HG03045 (cell line): ENCODE results near the gene BAD.

Experiments
- ATAC-seq: cut with Tn5 transposase; IDR thresholded peaks from one replicate; pipeline ENCODE4 v1.9.1; 2021; ENCODE audit warnings: mild to moderate bottlenecking, moderate library complexity; ENCODE audit not compliant: unreplicated experiment

Gene BAD

DNA sequence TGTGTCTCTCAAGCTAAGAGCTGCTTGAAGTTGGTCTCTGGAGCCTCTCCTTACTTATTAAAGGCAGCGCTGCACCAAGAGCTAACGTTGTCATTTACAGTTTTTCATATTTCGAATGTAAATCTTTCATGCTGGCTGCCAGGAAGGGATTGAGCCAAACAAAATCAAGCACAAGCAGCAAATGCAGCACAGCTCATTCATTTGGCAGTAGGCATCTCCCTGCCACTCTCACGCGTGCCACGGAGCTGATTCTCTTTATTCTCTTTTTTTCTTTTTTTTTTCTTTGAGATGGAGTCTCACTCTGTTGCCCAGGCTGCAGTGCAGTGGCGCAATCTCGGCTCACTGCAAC, 51.5 kb downstream of the BAD start:
- ATAC-seq: no peak

DNA sequence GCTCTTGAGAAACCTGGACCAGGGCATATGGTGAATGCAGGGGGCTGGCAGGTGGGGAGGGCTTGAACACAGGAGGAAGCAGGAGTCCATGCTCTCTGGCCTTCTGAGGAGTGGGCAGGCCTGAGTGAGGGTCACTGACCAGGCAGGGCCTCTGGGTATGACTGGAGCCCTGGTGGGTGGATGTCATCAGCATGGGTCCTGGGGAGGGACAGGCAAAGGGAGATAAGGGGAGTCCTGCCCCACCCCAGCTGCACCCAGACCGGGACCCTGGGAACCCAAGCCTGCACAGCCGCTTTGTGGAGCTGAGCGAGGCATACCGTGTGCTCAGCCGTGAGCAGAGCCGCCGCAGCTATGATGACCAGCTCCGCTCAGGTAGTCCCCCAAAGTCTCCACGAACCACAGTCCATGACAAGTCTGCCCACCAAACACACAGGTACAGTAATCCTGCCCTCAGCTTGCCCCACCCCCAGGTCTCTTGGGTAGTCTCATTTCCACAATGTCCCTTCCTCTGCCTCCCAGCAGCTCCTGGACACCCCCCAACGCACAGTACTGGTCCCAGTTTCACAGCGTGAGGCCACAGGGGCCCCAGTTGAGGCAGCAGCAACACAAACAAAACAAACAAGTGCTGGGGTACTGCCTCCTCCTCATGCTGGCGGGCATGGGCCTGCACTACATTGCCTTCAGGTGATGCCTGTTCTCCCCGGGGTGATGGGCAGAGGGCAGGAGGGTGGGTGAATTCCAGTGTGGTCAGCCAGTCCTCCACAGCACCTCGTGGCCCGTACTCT, 52.1 kb downstream of the BAD start:
- no peak for ATAC-seq

DNA sequence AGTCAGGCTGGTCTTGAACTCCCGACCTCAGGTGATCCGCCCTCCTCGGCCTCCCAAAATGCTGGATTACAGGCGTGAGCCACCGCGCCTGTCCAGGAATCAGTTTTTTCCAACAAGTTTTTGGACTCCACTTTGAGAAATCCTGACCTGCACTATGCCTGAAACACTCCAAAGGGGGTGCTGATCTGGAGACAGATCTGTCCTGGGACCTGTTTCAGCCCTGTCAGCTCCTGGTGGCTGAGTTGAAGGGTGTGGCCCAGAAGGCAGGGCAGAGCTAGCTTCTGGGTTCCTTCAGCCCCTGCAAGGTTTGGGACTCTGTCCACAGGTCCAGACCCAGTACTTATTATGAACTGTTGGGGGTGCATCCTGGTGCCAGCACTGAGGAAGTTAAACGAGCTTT, 52.9 kb downstream of the BAD start:
- ATAC-seq: no peak

DNA sequence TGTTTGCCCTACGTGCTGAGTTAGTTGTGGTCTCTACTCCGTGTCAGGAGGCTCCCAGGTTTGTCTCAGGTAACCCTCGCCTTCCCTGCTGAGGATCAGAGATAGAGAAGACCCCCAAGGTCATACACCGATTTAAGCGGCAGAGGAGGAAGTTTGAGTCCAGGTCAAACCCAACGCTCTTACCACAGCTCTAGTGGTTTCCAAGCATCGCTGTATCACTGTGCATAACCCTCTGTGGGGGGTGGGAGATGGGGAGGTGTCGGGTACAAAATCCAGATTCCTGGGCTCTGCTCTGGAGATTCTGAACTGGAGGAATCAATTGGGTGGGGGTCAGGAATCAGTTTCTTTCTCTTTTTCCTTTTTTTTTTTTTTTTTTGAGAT, 53.5 kb downstream of the BAD start:
- no peak for ATAC-seq

DNA sequence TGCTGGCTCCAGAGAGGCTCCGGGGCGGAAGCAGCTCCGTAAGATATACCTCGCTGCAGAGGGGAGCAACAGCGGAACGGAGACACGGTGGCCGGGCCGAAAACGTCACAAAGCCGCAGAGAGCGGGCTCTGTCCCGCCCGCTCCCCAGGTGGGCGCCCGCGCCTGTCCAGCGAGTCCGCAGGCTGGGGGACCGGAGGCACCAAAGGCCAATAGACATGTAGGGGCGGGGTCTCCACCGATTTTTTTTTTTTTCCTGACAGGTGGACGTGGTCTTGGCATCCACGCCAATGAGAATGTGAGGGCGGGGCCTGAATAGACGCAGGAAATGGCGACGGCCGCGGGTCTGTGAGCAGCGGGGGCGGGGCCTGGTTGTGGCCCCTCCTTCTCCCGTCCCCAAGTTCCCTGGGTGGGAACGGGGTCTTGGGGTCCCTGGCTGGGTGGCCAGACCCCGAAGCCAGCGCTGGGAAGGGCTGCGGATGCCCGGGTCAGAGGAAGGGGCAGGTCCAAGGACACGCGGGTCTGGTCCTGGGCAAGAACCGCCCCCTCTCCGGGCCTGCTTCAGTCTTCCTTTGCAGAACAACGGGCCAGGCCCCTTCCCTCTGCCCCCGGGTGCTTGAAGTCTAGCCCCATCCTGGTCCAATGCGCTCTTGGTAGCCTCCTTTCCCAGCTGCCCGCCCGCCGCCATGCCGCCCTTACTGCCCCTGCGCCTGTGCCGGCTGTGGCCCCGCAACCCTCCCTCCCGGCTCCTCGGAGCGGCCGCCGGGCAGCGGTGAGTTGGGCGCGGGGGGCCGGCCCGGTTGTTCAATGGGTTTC, 54.1 kb downstream of the BAD start, which contains the start of gene DNAJC4:
TSS of gene DNAJC4 (plus strand) at position 378 of the 814 bp plus-strand sequence. CDS start at position 685, 307 bp downstream.
- ATAC-seq: peak; percentile 39

DNA sequence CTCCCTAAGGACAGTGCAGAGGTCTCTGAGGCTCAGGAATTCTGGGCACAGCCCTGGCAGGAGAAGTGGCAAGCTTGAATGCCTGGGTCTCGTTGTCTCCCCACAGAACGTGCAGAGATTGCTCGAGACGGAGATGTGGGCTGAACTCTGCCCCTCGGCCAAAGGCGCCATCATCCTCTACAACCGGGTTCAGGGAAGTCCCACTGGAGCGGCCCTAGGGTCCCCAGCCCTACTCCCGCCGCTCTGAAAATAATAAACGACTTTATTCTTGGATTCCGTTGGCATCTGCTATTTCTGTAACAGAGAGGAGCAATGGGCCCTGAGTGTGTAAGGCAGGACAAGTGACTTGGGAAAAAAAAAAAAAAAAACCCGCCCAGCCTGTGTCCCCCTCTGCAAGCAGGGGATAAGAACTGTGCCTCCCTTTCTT, 54.7 kb downstream of the BAD start:
- ATAC-seq: no peak

DNA sequence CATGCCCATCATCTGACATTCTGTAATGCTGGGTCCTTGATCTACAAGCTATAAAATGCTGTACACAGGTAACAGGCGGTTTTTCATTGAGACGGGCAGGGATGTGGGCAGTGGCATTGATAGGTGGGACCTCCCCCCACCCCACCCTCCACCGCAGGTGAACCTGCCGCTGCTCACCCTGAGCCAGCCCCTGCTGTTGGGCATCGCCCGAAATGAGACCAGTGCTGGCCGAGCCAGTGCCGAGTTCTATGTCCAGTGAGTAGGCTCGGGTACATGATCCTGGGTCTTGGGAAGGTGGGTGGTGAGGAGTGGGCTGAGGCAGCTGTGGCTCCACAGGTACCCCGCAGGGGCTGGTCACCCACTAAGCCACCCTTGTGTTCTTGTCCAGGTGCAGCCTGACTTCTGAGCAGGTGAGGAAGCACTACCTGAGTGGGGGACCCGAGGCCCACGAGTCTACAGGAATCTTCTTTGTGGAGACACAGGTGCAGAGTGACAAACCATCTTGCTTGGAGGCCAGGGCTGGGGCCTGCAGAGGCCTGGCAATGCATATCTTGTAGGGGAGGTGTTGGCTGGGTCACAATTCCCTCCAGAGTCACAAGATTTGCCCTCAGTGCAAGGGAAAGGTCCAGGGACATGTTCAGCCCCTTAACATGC, 55.2 kb downstream of the BAD start:
- no peak for ATAC-seq

DNA sequence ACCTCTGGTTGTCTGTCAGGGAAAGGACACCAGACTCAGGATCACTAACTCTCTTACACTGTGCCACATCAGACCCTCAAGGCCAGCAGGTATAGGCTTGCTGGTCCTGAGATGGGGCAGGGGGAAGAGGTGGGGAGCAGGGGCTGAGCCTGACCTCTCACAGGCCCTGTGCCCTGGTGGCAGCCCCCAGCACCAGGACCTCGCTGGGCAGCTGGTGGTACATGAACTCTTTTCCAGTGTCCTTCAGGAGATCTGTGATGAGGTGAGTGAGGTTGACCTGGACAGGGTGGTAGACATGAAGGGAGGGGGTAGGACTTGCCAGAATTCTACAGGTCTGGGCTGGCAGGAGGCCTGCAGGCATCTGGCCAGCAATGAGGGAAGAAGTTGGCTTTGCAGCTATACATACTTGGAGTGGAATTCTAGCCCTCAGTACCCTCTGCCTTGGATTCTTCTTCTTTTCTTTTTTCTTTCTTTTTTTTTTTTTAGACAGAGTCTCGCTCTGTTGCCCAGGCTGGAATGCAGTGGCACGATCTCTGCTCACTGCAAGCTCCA, 57.0 kb downstream of the BAD start:
- no peak for ATAC-seq

DNA sequence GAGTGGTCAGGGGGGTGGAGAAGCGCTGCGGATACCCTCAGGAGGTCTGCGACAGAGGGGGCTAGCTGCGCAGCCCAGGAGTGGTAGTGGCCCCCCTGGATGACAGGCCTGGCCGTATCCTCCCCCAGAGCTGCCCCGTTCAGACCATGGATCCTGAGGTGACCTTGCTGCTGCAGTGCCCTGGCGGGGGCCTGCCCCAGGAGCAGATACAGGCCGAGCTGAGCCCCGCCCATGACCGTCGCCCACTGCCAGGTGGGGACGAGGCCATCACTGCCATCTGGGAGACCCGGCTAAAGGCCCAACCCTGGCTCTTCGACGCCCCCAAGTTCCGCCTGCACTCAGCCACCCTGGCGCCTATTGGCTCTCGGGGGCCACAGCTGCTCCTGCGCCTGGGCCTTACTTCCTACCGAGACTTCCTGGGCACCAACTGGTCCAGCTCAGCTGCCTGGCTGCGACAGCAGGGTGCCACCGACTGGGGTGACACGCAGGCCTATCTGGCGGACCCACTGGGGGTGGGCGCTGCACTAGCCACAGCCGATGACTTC, 57.9 kb downstream of the BAD start:
- peak; percentile 27 for ATAC-seq

DNA sequence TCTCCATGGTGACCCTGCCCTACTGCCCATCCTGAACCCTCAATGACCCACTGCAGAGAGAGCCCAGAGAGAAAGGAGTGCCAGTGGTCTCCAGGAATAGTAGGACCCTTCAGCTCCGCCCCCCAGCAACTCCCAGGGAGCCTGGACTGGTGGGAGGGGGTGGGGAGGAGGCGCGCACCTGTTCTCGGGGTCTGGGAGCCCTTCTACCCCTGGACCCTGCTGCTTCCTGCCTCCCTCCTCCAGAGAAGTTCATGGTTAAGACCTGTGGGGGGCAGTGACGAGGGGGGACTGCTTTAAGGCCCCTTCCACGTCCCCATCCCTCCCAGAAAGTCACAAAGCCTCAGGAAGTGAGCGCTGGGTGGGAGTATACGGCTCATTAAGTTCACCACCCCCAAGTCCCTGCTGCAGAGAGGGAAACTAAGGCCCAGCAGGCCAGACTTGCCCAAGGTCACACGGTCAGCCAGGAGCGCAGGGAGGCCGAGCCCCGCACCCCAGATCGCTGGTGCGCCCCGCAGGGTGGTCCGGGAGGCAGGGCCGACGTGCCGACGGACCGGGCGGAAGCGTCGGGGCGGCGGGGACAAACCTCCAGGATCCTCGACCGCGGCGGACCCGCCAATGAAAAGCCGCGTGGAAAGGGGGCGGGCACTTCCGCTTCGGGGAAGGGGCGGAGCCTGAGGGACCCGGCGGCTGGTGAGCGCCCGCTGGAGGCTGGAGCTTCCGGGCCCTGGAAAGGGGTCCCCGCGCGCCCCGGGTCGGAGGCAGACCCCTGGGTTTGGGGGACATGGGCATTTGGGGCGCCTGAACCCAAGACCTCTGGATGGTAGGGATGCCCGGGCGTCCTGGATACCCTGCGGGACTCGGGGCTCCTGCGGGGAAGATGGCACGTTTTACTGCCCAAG, 58.6 kb downstream of the BAD start, which contains the start of the genes NUDT22 and TRPT1:
TSS of gene NUDT22 (plus strand) at position 667 of the 899 bp plus-strand sequence. CDS start 379 bp downstream, outside the sequence.
TSS of gene TRPT1 (minus strand) at position 579 of the 899 bp plus-strand sequence. CDS start at position 253, 326 bp downstream.
- peak; percentile 41 for ATAC-seq

DNA sequence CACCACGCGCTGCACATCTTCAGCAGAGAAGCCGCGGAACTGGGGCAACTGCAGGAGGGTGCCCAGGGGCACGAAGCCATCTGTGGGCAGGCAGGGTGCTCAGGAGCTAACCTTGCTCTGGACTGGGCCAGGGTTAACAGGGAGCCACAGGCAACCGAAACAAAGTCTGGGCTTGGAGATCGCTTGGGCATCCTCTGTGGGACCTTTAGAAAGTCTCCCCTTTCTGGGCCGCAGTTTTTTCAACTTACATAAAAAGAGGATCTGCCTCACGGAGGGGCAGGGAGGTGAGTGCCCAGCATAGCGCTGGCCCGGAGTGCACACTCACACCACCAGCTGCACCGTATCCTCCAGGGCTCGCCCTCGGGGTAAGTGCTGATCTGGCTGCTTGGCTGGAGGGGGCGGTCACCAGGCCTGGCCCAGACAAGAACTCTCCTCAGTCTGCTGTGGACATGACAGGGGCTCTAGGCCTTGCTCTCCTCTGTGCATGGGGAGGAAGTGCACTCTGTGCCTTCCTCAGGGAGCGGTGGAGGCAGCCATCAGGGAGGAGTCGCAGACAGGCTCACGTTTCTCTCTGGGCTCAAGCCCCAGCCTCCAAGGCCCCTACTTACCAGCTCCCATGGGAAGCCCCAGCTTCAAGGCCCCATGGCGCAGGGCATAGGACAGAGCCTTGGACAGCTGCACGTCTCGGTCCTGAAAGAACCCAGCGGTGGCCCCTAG, 59.4 kb downstream of the BAD start:
- no peak for ATAC-seq

DNA sequence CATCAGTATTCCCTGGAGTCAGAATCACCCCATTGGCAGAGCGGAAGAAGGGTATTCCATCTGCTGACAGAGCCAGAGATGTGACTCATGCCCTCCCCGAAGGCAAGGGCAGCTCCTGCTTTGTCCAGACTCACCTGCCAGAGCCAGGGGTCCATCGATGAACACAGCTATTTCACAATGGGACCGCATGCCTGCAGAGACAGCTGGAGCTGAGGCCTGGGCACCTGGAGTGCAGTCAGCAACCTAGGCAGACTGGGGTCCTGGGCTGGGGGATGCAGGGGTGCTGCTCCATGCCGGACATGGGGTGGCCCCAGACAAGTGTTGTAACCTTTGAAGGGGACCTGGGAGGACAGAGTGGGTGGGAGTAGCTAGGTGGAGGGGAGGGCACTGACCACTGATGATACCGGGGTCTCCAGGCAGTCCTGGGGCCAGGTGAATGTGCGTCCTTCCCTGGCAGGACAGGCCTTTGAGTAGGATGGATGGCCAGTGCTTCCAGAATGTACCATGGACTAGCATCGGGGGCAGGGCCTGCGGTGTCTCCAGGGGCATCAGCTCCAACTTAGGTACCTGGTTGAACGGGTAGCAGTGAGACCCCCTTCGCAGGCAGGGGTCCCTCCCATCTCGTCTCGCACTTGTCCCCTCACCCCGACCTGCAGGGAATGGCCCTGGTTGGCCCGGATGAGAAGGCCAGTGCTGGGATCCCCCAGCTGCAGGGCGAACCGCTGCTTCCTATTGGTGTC, 60.1 kb downstream of the BAD start:
- ATAC-seq: no peak

DNA sequence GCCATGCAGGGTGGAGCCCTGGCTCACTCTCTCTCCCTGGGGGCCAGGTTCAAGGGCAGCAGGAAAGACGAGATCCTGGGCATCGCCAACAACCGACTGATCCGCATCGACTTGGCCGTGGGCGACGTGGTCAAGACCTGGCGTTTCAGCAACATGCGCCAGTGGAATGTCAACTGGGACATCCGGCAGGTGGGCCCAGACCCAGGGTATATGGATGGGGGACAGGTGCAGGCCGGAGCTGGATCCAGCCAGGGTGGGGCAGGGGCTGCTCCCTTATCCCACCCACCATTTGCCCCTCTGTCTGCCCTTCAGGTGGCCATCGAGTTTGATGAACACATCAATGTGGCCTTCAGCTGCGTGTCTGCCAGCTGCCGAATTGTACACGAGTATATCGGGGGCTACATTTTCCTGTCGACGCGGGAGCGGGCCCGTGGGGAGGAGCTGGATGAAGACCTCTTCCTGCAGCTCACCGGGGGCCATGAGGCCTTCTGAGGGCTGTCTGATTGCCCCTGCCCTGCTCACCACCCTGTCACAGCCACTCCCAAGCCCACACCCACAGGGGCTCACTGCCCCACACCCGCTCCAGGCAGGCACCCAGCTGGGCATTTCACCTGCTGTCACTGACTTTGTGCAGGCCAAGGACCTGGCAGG, 61.3 kb downstream of the BAD start:
- ATAC-seq: no peak

DNA sequence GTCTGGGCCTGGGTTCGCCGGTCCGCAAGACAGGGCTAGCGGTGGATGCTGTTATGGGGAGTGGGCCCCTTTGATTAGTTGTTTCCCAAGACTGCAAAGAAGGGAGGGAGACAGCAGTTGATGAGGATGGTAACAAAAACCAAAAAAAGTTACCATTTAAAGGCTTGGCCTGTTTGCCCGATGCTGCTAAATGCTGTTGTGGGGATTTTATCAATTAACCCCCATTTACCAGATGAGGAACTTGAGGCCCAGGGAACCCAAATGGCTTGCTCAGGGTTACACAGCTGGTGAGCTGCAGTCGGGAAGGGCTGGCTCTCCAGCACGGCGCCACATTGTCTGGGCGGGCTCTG, 61.8 kb downstream of the BAD start:
- ATAC-seq: no peak

DNA sequence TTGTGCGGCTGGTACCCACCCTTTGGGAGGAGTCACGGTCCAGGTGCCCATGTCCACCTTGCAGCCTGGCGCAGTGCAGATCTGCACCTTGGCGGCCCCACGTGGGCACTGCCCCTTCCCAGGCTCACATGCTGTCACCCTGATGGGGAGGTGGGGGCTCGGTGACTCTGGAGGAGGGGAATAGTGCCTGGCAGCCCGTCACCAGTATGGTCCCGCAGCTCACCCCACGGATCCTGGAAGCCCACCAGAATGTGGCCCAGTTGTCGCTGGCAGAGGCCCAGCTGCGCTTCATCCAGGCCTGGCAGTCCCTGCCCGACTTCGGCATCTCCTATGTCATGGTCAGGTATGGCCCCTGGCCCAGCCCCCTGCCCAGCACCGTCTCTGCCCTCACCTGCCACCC, 63.7 kb downstream of the BAD start:
- no peak for ATAC-seq

DNA sequence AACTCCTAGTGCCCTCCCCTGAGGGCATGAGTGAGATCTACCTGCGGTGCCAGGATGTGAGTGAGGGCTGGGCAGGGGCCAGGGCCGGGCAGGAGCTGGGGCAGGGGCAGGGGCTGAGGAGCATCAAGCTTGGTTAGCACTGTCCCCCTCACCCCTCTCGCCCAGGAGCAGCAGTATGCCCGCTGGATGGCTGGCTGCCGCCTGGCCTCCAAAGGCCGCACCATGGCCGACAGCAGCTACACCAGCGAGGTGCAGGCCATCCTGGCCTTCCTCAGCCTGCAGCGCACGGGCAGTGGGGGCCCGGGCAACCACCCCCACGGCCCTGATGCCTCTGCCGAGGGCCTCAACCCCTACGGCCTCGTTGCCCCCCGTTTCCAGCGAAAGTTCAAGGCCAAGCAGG, 64.2 kb downstream of the BAD start:
- no peak for ATAC-seq
